C1 segment of cervical spinal cord (tissue), 14 donors: ENCODE data around the gene MIB1.

ENCODE experiments used
- DNase-seq, 14 donors: peaks; one replicate each; lab custom pipeline; 2025; lab: John Stamatoyannopoulos, UW

Gene MIB1

GRCh38 chr18:21894619-21895367, 154.2 kb downstream of the MIB1 start:
- DNase-seq = no peak

GRCh38 chr18:21896732-21897336, 156.2 kb downstream of the MIB1 start:
- no peak for DNase-seq

GRCh38 chr18:21897811-21898210, 157.2 kb downstream of the MIB1 start:
- peak in 4 of 14 donors; percentile 5 to 14 (median 12) for DNase-seq

- no peak for DNase-seq
Observed at GRCh38 chr18:21900605-21901352, 160.2 kb downstream of the MIB1 start.

- no peak for DNase-seq
Observed at GRCh38 chr18:21901423-21901945, 160.9 kb downstream of the MIB1 start.

GRCh38 chr18:21903709-21904108, 163.1 kb downstream of the MIB1 start:
- no peak for DNase-seq

GRCh38 chr18:21904856-21905255, 164.3 kb downstream of the MIB1 start:
- no peak for DNase-seq

GRCh38 chr18:21907451-21907850, 166.9 kb downstream of the MIB1 start:
- DNase-seq = no peak

- DNase-seq = no peak
Observed at GRCh38 chr18:21908711-21909110, 168.1 kb downstream of the MIB1 start.

GRCh38 chr18:21910906-21911305, 170.3 kb downstream of the MIB1 start:
- DNase-seq = no peak

- DNase-seq = no peak
Observed at GRCh38 chr18:21911551-21911950, 171.0 kb downstream of the MIB1 start.

GRCh38 chr18:21912339-21913239, 172.0 kb downstream of the MIB1 start:
- no peak for DNase-seq

GRCh38 chr18:21914739-21915319, 174.2 kb downstream of the MIB1 start:
- peak in 1 of 14 donors; percentile 2 for DNase-seq

GRCh38 chr18:21915546-21915945, 175.0 kb downstream of the MIB1 start:
- no peak for DNase-seq

- no peak for DNase-seq
Observed at GRCh38 chr18:21916594-21916993, 176.0 kb downstream of the MIB1 start.

GRCh38 chr18:21918693-21919092, 178.1 kb downstream of the MIB1 start:
- no peak for DNase-seq
